Transverse colon (tissue), 4 donors: Measurements from ENCODE around the gene PDE1C.

Experiments
- POLR2A ChIP-seq: fragments of 450-650 bp; IDR thresholded peaks from one replicate; pipeline ENCODE4 v1.6.1; 2016; ENCODE audit warnings: antibody characterized with exemption, mild to moderate bottlenecking, moderate library complexity
- POLR2AphosphoS5 ChIP-seq, 3 donors: sonication (generic); formaldehyde crosslinking; IDR thresholded peaks; one replicate each; pipeline ENCODE4 v1.6.1; 2016; ENCODE audit warnings: antibody characterized with exemption in 3 of 3
- TF ChIP-seq, protein P1 (sequence below), 5 experiments: fragments of 200-600 bp in 3 of 5; fragments of 450-650 bp in 2 of 5; sonication (generic) in 3 of 5; IDR thresholded peaks; 1 replicate in 2 of 5; 2 replicates in 3 of 5; pipeline ENCODE4 v1.5.1; 2016 to 2017; ENCODE audit warnings: antibody characterized with exemption in 5 of 5, inconsistent platforms in 3 of 5, mild to moderate bottlenecking in 2 of 5, moderate library complexity in 1 of 5

DNA sequence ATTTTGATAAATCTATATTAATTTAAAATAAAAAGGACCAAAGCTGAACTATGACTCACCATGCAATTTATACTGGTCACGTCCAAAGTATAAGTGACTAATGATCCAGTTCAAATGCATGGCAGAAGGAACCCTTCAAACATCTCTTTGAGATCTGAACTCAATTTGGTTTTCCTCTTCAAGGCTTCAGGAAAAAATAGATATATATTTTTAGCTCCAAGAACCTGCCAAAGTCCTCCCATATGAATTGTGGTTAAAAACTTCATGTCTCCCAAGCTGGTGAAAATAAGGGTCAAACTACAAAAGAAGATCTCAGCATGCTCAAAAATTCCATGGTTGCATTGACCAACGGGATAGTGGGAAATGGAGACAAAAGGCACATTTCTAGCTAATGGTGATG lies 34.6 kb upstream of the PDE1C start:
- TF ChIP-seq, protein P1, sequence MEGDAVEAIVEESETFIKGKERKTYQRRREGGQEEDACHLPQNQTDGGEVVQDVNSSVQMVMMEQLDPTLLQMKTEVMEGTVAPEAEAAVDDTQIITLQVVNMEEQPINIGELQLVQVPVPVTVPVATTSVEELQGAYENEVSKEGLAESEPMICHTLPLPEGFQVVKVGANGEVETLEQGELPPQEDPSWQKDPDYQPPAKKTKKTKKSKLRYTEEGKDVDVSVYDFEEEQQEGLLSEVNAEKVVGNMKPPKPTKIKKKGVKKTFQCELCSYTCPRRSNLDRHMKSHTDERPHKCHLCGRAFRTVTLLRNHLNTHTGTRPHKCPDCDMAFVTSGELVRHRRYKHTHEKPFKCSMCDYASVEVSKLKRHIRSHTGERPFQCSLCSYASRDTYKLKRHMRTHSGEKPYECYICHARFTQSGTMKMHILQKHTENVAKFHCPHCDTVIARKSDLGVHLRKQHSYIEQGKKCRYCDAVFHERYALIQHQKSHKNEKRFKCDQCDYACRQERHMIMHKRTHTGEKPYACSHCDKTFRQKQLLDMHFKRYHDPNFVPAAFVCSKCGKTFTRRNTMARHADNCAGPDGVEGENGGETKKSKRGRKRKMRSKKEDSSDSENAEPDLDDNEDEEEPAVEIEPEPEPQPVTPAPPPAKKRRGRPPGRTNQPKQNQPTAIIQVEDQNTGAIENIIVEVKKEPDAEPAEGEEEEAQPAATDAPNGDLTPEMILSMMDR (IDR thresholded peaks at IDR 0.05): no peak
- TF ChIP-seq POLR2A (no peak), POLR2AphosphoS5 (IDR thresholded peaks at IDR 0.05) (no peak)
